ENCODE data around the gene PDE1A. TPM values are rescaled to one million over a fixed set of nuclear protein-coding genes. Genes with fewer than 3 reads are reported as not detected.

The PDE1A gene
- total and polyA plus RNA-seq, 2 experiments from 2014 or later, result 1.0 to 4.7 TPM

DNA sequence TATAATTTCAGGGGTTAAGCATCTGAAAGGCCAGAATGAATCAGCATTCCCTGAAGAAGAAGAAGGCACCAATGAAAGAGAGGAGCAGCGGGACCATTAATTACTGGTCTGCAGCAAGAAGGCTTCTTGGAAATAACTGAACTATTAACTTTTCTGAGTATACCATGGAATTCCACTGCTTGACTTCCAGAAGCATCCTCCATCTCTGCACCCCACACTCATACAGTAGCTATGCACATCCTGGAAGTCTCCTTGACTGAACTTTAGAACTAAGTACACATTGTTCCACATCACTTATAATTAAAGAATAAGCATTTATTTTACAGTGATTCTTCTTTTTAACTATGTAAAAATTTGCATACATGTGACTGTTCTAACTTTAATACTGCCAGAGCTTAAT lies 309.6 kb downstream of the PDE1A start:
- H2AFZ ChIP-seq, result no peak overlapping the region
- H3K27ac ChIP-seq, result no peak overlapping the region

DNA sequence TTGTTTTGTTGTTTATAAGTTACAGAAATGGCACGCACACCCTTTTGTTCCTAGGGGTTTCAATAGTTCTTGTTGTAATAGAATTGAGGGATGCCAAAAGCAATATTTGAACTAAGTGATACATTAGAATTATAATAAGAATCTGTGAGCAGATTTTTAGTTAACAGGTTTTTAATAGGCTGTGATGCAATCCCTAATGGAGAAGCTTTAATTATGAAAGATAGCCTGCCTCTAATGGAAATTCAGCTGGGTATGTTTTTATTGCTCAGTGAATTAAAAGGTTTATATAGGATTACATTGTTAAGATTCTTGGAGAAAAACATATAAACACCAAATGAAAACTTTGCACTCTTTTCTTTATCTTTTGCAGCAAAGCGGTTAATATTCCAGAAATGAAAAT lies 310.1 kb downstream of the PDE1A start:
- Histone ChIP-seq H3K79me2 (no peaks in the 10 kb centered on the region), H3K4me1 (ENCODE audit: insufficient read depth) (no peaks in the 10 kb centered on the region), H3K9me2 (replicated peaks; ENCODE audit: insufficient read depth) (no peaks in the 10 kb centered on the region), H2AFZ (no peak overlapping the region), H3K27me3 (no peaks in the 10 kb centered on the region), H3K36me3 (replicated peaks; ENCODE audit: insufficient read depth, low read depth) (no peaks in the 10 kb centered on the region), H3K4me3 (no peak overlapping the region), H3K9me3 (ENCODE audit: low read depth) (no peaks in the 10 kb centered on the region), H3K27ac (peak overlapping the region; percentile 33), H3K4me2 (no peak overlapping the region), H4K20me1 (ENCODE audit: insufficient read depth, poor library complexity, severe bottlenecking) (no peaks in the 10 kb centered on the region)
- WGBS (ENCODE audit: low lambda C conversion rate, missing lambda C conversion rate), result 74% methylated on average over 2 of the region's 2 CpGs
- TF ChIP-seq EZH2phosphoT487 (IDR thresholded peaks at IDR 0.05; ENCODE audit: low read depth, severe bottlenecking, unreplicated experiment) (no peak), EZH2 (IDR thresholded peaks at IDR 0.05; ENCODE audit: borderline replicate concordance) (no peak)
- TF ChIP-seq, protein P1, sequence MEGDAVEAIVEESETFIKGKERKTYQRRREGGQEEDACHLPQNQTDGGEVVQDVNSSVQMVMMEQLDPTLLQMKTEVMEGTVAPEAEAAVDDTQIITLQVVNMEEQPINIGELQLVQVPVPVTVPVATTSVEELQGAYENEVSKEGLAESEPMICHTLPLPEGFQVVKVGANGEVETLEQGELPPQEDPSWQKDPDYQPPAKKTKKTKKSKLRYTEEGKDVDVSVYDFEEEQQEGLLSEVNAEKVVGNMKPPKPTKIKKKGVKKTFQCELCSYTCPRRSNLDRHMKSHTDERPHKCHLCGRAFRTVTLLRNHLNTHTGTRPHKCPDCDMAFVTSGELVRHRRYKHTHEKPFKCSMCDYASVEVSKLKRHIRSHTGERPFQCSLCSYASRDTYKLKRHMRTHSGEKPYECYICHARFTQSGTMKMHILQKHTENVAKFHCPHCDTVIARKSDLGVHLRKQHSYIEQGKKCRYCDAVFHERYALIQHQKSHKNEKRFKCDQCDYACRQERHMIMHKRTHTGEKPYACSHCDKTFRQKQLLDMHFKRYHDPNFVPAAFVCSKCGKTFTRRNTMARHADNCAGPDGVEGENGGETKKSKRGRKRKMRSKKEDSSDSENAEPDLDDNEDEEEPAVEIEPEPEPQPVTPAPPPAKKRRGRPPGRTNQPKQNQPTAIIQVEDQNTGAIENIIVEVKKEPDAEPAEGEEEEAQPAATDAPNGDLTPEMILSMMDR (IDR thresholded peaks at IDR 0.05; ENCODE audit: poor library complexity), result no peak
- no peak for DNase-seq (ENCODE audit: low spot score)

More for the DNA sequence above, 309.6 kb downstream of the PDE1A start:
- no peak overlapping the region for H3K4me2 ChIP-seq
- no peaks in the 10 kb centered on the region for H3K79me2 ChIP-seq
- no peaks in the 10 kb centered on the region for H3K27me3 ChIP-seq
- WGBS (ENCODE audit: low lambda C conversion rate, missing lambda C conversion rate), result 81% methylated on average over 1 of the region's 1 CpG
- H3K36me3 ChIP-seq (replicated peaks; ENCODE audit: insufficient read depth, low read depth), result no peaks in the 10 kb centered on the region
- H3K4me1 ChIP-seq (ENCODE audit: insufficient read depth), result no peaks in the 10 kb centered on the region
- no peaks in the 10 kb centered on the region for H3K9me2 ChIP-seq (replicated peaks; ENCODE audit: insufficient read depth)
- DNase-seq (ENCODE audit: low spot score), result no peak
- no peak for TF ChIP-seq EZH2phosphoT487 (IDR thresholded peaks at IDR 0.05; ENCODE audit: low read depth, severe bottlenecking, unreplicated experiment)
- TF ChIP-seq, protein P1 (IDR thresholded peaks at IDR 0.05; ENCODE audit: poor library complexity), result no peak
- no peaks in the 10 kb centered on the region for H3K9me3 ChIP-seq (ENCODE audit: low read depth)
- no peaks in the 10 kb centered on the region for H4K20me1 ChIP-seq (ENCODE audit: insufficient read depth, poor library complexity, severe bottlenecking)
- no peak overlapping the region for H3K4me3 ChIP-seq

DNA sequence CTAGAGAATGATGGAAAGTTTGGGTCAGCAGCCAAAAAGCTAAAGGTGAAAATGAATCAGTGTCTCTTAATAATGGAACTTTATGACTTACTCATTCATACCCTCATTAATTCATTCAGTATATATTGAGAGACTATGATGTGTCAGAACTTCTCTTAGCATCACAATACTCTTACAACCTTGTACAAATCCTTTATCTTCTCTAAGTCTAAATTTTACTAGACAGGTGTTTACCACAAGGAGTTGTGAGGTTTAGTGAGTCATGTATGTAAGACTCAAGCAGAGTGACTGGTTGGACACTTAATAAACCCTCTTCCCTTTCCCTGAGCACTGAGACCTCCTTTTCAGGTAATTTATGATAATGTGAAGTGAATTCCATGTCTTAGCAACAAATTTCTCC lies 311.6 kb downstream of the PDE1A start:
- H3K9me2 ChIP-seq (replicated peaks; ENCODE audit: insufficient read depth), result no peaks in the 10 kb centered on the region
- H3K4me3 ChIP-seq, result no peak overlapping the region
- H3K27me3 ChIP-seq, result no peaks in the 10 kb centered on the region
- no peaks in the 10 kb centered on the region for H3K36me3 ChIP-seq (replicated peaks; ENCODE audit: insufficient read depth, low read depth)
- H3K79me2 ChIP-seq, result no peaks in the 10 kb centered on the region
- DNase-seq (ENCODE audit: low spot score), result no peak
- no peaks in the 10 kb centered on the region for H4K20me1 ChIP-seq (ENCODE audit: insufficient read depth, poor library complexity, severe bottlenecking)
- no peaks in the 10 kb centered on the region for H3K9me3 ChIP-seq (ENCODE audit: low read depth)
- H3K4me1 ChIP-seq (ENCODE audit: insufficient read depth), result no peaks in the 10 kb centered on the region
- H3K4me2 ChIP-seq, result no peak overlapping the region
- H3K27ac ChIP-seq, result no peak overlapping the region
- TF ChIP-seq EZH2phosphoT487 (IDR thresholded peaks at IDR 0.05; ENCODE audit: low read depth, severe bottlenecking, unreplicated experiment) (no peak), EZH2 (IDR thresholded peaks at IDR 0.05; ENCODE audit: borderline replicate concordance) (no peak)
- TF ChIP-seq, protein P1 (IDR thresholded peaks at IDR 0.05; ENCODE audit: poor library complexity), result no peak
- no peak overlapping the region for H2AFZ ChIP-seq

DNA sequence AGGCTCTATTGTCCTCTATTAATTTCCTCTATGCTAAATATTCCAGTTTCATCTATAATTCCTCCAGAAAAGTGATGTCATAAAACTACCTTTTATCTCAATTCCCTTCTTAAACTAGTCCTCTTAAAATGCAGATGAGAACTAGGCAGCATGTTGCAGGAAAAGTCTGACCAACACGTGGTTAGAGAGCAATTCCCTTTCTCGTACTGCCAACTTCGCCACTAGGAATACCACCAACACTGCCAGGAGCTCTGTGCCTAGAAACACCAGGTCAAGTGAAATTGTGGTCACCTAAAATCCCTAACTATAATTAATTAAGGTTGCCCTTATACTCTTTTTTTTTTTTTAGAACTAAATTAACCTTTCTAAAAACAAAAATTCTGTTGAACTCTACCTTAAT lies 313.5 kb downstream of the PDE1A start:
- WGBS (ENCODE audit: low lambda C conversion rate, missing lambda C conversion rate), result 78% methylated on average over 3 of the region's 3 CpGs
- Histone ChIP-seq H3K4me3 (no peak overlapping the region), H3K9me2 (replicated peaks; ENCODE audit: insufficient read depth) (no peaks in the 10 kb centered on the region), H3K4me2 (no peak overlapping the region), H3K27ac (no peak overlapping the region), H3K36me3 (replicated peaks; ENCODE audit: insufficient read depth, low read depth) (no peaks in the 10 kb centered on the region), H3K79me2 (no peaks in the 10 kb centered on the region), H3K9me3 (ENCODE audit: low read depth) (no peaks in the 10 kb centered on the region), H3K27me3 (no peaks in the 10 kb centered on the region), H4K20me1 (ENCODE audit: insufficient read depth, poor library complexity, severe bottlenecking) (no peaks in the 10 kb centered on the region), H2AFZ (no peak overlapping the region), H3K4me1 (ENCODE audit: insufficient read depth) (no peaks in the 10 kb centered on the region)
- TF ChIP-seq EZH2 (IDR thresholded peaks at IDR 0.05; ENCODE audit: borderline replicate concordance) (no peak), EZH2phosphoT487 (IDR thresholded peaks at IDR 0.05; ENCODE audit: low read depth, severe bottlenecking, unreplicated experiment) (no peak)
- TF ChIP-seq, protein P1 (IDR thresholded peaks at IDR 0.05; ENCODE audit: poor library complexity), result no peak
- no peak for DNase-seq (ENCODE audit: low spot score)
